HEK293 (cell line): Measurements from ENCODE around the gene EMILIN1.

Experiments used
- KLF10 ChIP-seq: fragments of 450-650 bp; IDR thresholded peaks from 2 replicates; pipeline ENCODE4 v1.5.1; 2018; ENCODE audit warnings: missing biosample characterization, mild to moderate bottlenecking, missing genetic modification characterization
- KLF9 ChIP-seq: fragments of 450-650 bp; formaldehyde crosslinking; IDR thresholded peaks from 2 replicates; pipeline ENCODE4 v1.5.1; 2016; ENCODE audit warnings: missing biosample characterization, missing genetic modification characterization, low read depth
- MZF1 ChIP-seq: fragments of 450-650 bp; formaldehyde crosslinking; IDR thresholded peaks from 2 replicates; pipeline ENCODE4 v1.5.1; 2017; ENCODE audit warnings: missing biosample characterization, missing genetic modification characterization, borderline replicate concordance
- PRDM1 ChIP-seq: fragments of 450-650 bp; formaldehyde crosslinking; IDR thresholded peaks from 2 replicates; pipeline ENCODE4; 2016; ENCODE audit warnings: missing biosample characterization, missing genetic modification characterization
- PRDM6 ChIP-seq: fragments of 450-650 bp; formaldehyde crosslinking; IDR thresholded peaks from 2 replicates; pipeline ENCODE4 v1.5.1; 2017; ENCODE audit warnings: missing biosample characterization, missing genetic modification characterization
- SCRT1 ChIP-seq: fragments of 450-650 bp; formaldehyde crosslinking; IDR thresholded peaks from 2 replicates; pipeline ENCODE4 v1.5.1; 2016; ENCODE audit warnings: missing biosample characterization, missing genetic modification characterization, borderline replicate concordance
- SP2 ChIP-seq: fragments of 450-650 bp; formaldehyde crosslinking; IDR thresholded peaks from 2 replicates; pipeline ENCODE4 v1.5.1; 2016; ENCODE audit warnings: missing biosample characterization, missing genetic modification characterization
- YY2 ChIP-seq: fragments of 450-650 bp; formaldehyde crosslinking; IDR thresholded peaks from 2 replicates; pipeline ENCODE4 v1.5.1; 2016; ENCODE audit warnings: missing biosample characterization, missing genetic modification characterization
- ZBTB26 ChIP-seq: fragments of 450-650 bp; formaldehyde crosslinking; optimal IDR thresholded peaks from 2 replicates; pipeline ENCODE3; 2016; ENCODE audit warnings: missing biosample characterization, mild to moderate bottlenecking, missing genetic modification characterization
- ZFP37 ChIP-seq: fragments of 450-650 bp; formaldehyde crosslinking; IDR thresholded peaks from 2 replicates; pipeline ENCODE4 v1.5.1; 2016; ENCODE audit warnings: missing biosample characterization, missing genetic modification characterization
- ZNF16 ChIP-seq: fragments of 450-650 bp; formaldehyde crosslinking; IDR thresholded peaks from 2 replicates; pipeline ENCODE4 v1.5.1; 2016; ENCODE audit warnings: low read depth, missing biosample characterization, missing genetic modification characterization
- ZNF18 ChIP-seq: fragments of 450-650 bp; formaldehyde crosslinking; IDR thresholded peaks from 2 replicates; pipeline ENCODE4 v1.5.1; 2016; ENCODE audit warnings: missing biosample characterization, missing genetic modification characterization
- ZNF214 ChIP-seq: fragments of 450-650 bp; formaldehyde crosslinking; IDR thresholded peaks from 2 replicates; pipeline ENCODE4 v1.5.1; 2017; ENCODE audit warnings: missing biosample characterization, mild to moderate bottlenecking, missing genetic modification characterization, borderline replicate concordance
- ZNF223 ChIP-seq: fragments of 450-650 bp; formaldehyde crosslinking; IDR thresholded peaks from 2 replicates; pipeline ENCODE4 v1.5.1; 2016; ENCODE audit warnings: missing biosample characterization, missing genetic modification characterization
- ZNF274 ChIP-seq, 2 experiments: fragments of 200-500 bp in 1 of 2; fragments of 450-650 bp in 1 of 2; sonication (Bioruptor generic) in 1 of 2; formaldehyde crosslinking in 1 of 2; IDR thresholded peaks; 2 replicates each; pipeline versions ENCODE4 v1.5.1 to v1.6.1; 2014 to 2016; ENCODE audit warnings: borderline replicate concordance in 1 of 2, inconsistent platforms in 1 of 2, low read length in 1 of 2, missing biosample characterization in 1 of 2, missing genetic modification characterization in 1 of 2
- ZNF341 ChIP-seq: fragments of 450-650 bp; formaldehyde crosslinking; IDR thresholded peaks from 2 replicates; pipeline ENCODE4; 2016; ENCODE audit warnings: low read depth, missing biosample characterization, missing genetic modification characterization
- ZNF354C ChIP-seq: fragments of 450-650 bp; formaldehyde crosslinking; IDR thresholded peaks from 2 replicates; pipeline ENCODE4 v1.5.1; 2016; ENCODE audit warnings: missing biosample characterization, missing genetic modification characterization, low read depth, borderline replicate concordance
- ZNF518A ChIP-seq: fragments of 450-650 bp; formaldehyde crosslinking; conservative IDR thresholded peaks from 2 replicates; pipeline ENCODE4 v1.5.1; 2016; ENCODE audit warnings: low read depth, missing biosample characterization, missing genetic modification characterization
- ZNF558 ChIP-seq: fragments of 450-650 bp; formaldehyde crosslinking; IDR thresholded peaks from 2 replicates; pipeline ENCODE4 v1.5.1; 2016; ENCODE audit warnings: missing biosample characterization, missing genetic modification characterization
- ZNF629 ChIP-seq: fragments of 450-650 bp; formaldehyde crosslinking; IDR thresholded peaks from 2 replicates; pipeline ENCODE4 v1.5.1; 2017; ENCODE audit warnings: missing biosample characterization, missing genetic modification characterization
- ZNF660 ChIP-seq: fragments of 450-650 bp; IDR thresholded peaks from 2 replicates; pipeline ENCODE4 v1.5.1; 2018; ENCODE audit warnings: missing biosample characterization, mild to moderate bottlenecking, missing genetic modification characterization
- ZNF776 ChIP-seq: fragments of 450-650 bp; formaldehyde crosslinking; IDR thresholded peaks from 2 replicates; pipeline ENCODE4 v1.5.0; 2017; ENCODE audit warnings: missing biosample characterization, missing genetic modification characterization, borderline replicate concordance
- ZNF843 ChIP-seq: fragments of 450-650 bp; formaldehyde crosslinking; IDR thresholded peaks from 2 replicates; pipeline ENCODE4 v1.5.1; 2016; ENCODE audit warnings: missing biosample characterization, missing genetic modification characterization
- ZSCAN23 ChIP-seq: fragments of 450-650 bp; formaldehyde crosslinking; IDR thresholded peaks from 2 replicates; pipeline ENCODE4 v1.5.1; 2016; ENCODE audit warnings: missing biosample characterization, missing genetic modification characterization
- ZXDB ChIP-seq: fragments of 450-650 bp; formaldehyde crosslinking; IDR thresholded peaks from 2 replicates; pipeline ENCODE4 v1.5.1; 2016; ENCODE audit warnings: missing biosample characterization, missing genetic modification characterization

Gene EMILIN1

GRCh38 chr2:27071277-27071989 lies 7.0 kb upstream of the EMILIN1 start, which contains the start of gene OST4 (continued):
- TF ChIP-seq ZNF354C (tag by site-specific recombination) (no peak), MZF1 (tag by site-specific recombination) (no peak), SCRT1 (tag by site-specific recombination) (no peak), KLF10 (tag by site-specific recombination) (peak; percentile 90), ZNF518A (tag by site-specific recombination) (0 out of 2 replicates have a peak, but pooled peaks have one; percentile 30), ZBTB26 (tag by site-specific recombination) (peak; percentile 77), PRDM1 (0 out of 2 replicates have a peak, but pooled peaks have one; percentile 17), ZNF629 (tag by site-specific recombination) (peak; percentile 93), ZNF18 (tag by site-specific recombination) (no peak), YY2 (tag by site-specific recombination) (peak; percentile 73), ZXDB (tag by site-specific recombination) (0 out of 2 replicates have a peak, but pooled peaks have one; percentile 28), ZNF558 (tag by site-specific recombination) (no peak), ZNF223 (tag by site-specific recombination) (no peak), ZNF16 (no peak), KLF9 (tag by site-specific recombination) (peak; percentile 83), ZNF274 (IDR thresholded peaks at IDR 0.05; ENCODE audit: low read length) (no peak), ZNF274 (tag by site-specific recombination; IDR thresholded peaks at IDR 0.05; ENCODE audit: borderline replicate concordance) (no peak), SP2 (tag by site-specific recombination) (peak; percentile 47), ZNF341 (no peak), ZNF776 (tag by site-specific recombination) (no peak), PRDM6 (tag by site-specific recombination) (no peak), ZNF660 (tag by site-specific recombination) (0 out of 2 replicates have a peak, but pooled peaks have one; percentile 59), ZNF843 (no peak), ZSCAN23 (no peak), ZNF214 (tag by site-specific recombination) (no peak), ZFP37 (tag by site-specific recombination) (0 out of 2 replicates have a peak, but pooled peaks have one; percentile 35)
